Measurements from ENCODE around the gene POR. TPM values are rescaled to one million over a fixed set of nuclear protein-coding genes. Genes with fewer than 3 reads are reported as not detected.
A peak's percentile ranks its signal among the peaks of the same experiment; 100 is the strongest.

Gene POR
- total and polyA plus RNA-seq, 2 of the 8 experiments (the other 6 are each of a cell fraction or from before 2014, with no cell fraction given) = 98.7 to 144 TPM

DNA sequence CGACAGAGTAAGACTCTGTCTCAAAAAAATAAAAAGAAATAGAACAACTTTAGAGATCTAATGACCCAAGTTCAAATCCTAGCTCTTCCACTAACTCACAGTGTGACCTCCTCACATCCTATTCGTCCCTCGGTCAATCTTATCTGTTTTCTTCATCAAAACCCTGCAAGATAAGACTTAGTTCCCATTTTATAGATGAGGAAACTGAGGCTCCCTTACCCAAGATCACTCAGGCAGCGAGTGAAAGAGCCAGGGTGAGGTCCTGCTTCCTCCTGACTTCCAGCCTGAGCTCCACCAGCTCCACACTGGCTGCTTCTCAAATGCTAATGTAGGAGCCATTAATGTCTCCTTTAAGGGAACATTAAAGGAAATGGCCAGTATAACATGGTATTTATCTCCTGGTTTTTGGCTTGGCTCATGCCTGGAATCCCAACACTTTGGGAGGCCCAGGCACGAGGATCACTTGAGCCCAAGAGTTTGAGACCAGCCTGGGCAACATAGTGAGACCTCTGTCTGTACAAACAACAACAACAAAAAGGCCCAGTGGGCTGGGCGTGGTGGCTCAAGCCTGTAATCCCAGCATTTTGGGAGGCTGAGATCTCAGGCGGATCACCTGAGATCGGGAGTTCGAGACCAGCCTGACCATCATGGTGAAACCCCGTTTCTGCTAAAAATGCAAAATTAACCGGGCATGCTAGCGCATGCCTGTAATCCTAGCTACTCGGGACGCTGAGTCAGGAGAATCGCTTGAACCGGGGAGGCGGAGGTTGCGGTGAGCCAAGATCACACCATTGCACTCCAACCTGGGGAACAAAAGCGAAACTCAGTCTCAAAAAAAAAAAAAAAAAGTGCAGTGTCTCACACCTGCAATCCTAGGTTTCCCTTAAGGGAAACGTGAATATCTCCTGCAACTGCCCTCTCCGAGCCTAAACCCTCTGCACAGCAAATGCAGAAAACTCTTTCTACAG lies 39.6 kb upstream of the POR start:
- H3K14ac ChIP-seq (ENCODE audit: insufficient read length) = no peak overlapping the region
- H2BK120ac ChIP-seq (replicated peaks; ENCODE audit: low read depth, low read length) = no peak overlapping the region
- no peak overlapping the region for H3K23ac ChIP-seq (ENCODE audit: insufficient read length)
- H3K9me3 ChIP-seq (ENCODE audit: insufficient read depth in 2 of 2, low read depth in 1 of 2, low read length in 1 of 2) = no peaks in the 10 kb centered on the region
- peaks cover 11% of the 10 kb centered on the region for H3K23me2 ChIP-seq (ENCODE audit: low read depth, low read length)
- FAIRE-seq (no peak), DNase-seq (ENCODE audit: low read depth in 1 of 2, low spot score in 2 of 2) (no peak)
- POLR2A ChIA-PET (ENCODE audit: partially characterized antibody) = interaction anchor here (0.7 kb wide), 1 partner anchor 158 kb away, joined by 3 read pairs; no protein-coding TSS in a partner anchor
- H3K27ac ChIP-seq (ENCODE audit: low read depth, low read length) = no peak overlapping the region
- H2BK20ac ChIP-seq (ENCODE audit: low read length) = 0 out of 2 replicates have a peak overlapping the region, but pooled peaks have one; percentile 23
- no peak overlapping the region for H3K9ac ChIP-seq (replicated peaks in 1 of 4; ENCODE audit: extremely low read depth in 1 of 4, low read depth in 3 of 4, low read length in 3 of 4)
- H2BK5ac ChIP-seq (ENCODE audit: low read depth, low read length) = no peak overlapping the region; the same call in 1 of the 2 replicates
- H3K4ac ChIP-seq (replicated peaks; ENCODE audit: insufficient read length, low read depth, low read length) = no peak overlapping the region
- H3K4me2 ChIP-seq (ENCODE audit: insufficient read depth in 1 of 2, low read depth in 2 of 2, low read length in 2 of 2) = no peak overlapping the region
- H4K91ac ChIP-seq (replicated peaks; ENCODE audit: insufficient read length, low read length) = no peak overlapping the region
- no peak overlapping the region for H4K8ac ChIP-seq (ENCODE audit: extremely low read depth, insufficient read depth, low read length)
- peaks cover 0 to 4% (median under 1%) of the 10 kb centered on the region in 4 experiments; a peak in 1 of 7 replicates for H3K27me3 ChIP-seq (replicated peaks in 1 of 4; ENCODE audit: control insufficient read depth in 3 of 4, extremely low read depth in 1 of 4, insufficient read depth in 3 of 4, low read length in 3 of 4)
- no peak overlapping the region for H3K56ac ChIP-seq (replicated peaks; ENCODE audit: insufficient read length, low read depth, low read length)
- peaks cover 0 to 2% (median 0%) of the 10 kb centered on the region in 4 experiments; a peak in 1 of 8 replicates for H3K36me3 ChIP-seq (ENCODE audit: control insufficient read depth in 2 of 4, insufficient read depth in 4 of 4, low read length in 3 of 4)
- H3K79me2 ChIP-seq (ENCODE audit: control insufficient read depth in 1 of 2, insufficient read depth in 2 of 2, low read length in 2 of 2) = peaks cover 0 to 13% of the 10 kb centered on the region in 2 experiments; a peak in 2 of 4 replicates
- H3K18ac ChIP-seq (ENCODE audit: extremely low read depth, low read length) = no peak overlapping the region
- no peak overlapping the region for H2AK5ac ChIP-seq (ENCODE audit: low read depth, low read length)
- H3K79me1 ChIP-seq (ENCODE audit: low read depth, low read length) = no peaks in the 10 kb centered on the region; the same call in 1 of the 2 replicates
- WGBS, 2 experiments (ENCODE audit: extremely low coverage in 1 of 2, insufficient coverage in 1 of 2, insufficient read length in 1 of 2, insufficient replicate concordance in 2 of 2, low coverage in 1 of 2, low lambda C conversion rate in 2 of 2, missing lambda C conversion rate in 1 of 2) = 88% methylated on average over 18 of the region's 21 CpGs; no CpG with 5 or more reads in 1 of the 2 experiments
- H2BK15ac ChIP-seq (ENCODE audit: low read length) = no peak overlapping the region
- CTCF ChIA-PET (ENCODE audit: partially characterized antibody) = interaction anchor here (0.6 to 2.1 kb wide), 4 partner anchors 9 to 277 kb away, joined by 3 to 12 read pairs (median 3); no protein-coding TSS in a partner anchor
- no peak overlapping the region for H2BK12ac ChIP-seq (ENCODE audit: low read depth, low read length)
- no peak overlapping the region for H3K4me3 ChIP-seq (ENCODE audit: extremely low read depth in 1 of 4, insufficient read depth in 2 of 4, low read depth in 3 of 4, low read length in 4 of 4)
- H4K20me1 ChIP-seq (replicated peaks in 1 of 2; ENCODE audit: control insufficient read depth in 1 of 2, insufficient read depth in 2 of 2, low read length in 2 of 2) = peaks cover 0 to 3% of the 10 kb centered on the region in 2 experiments
- H3K4me1 ChIP-seq (replicated peaks in 1 of 4; ENCODE audit: control insufficient read depth in 3 of 4, insufficient read depth in 4 of 4, low read length in 3 of 4) = peaks cover 5 to 10% (median 6%) of the 10 kb centered on the region in 4 experiments; a peak in 6 of 7 replicates
- no peak overlapping the region for H2AFZ ChIP-seq (ENCODE audit: low read length)
- no peak overlapping the region for H4K5ac ChIP-seq (ENCODE audit: insufficient read length, low read depth, low read length)
- TF ChIP-seq SUZ12 (IDR thresholded peaks at IDR 0.05; ENCODE audit: low read length) (no peak), BACH1 (IDR thresholded peaks at IDR 0.05; ENCODE audit: low read length) (no peak), SP2 (IDR thresholded peaks at IDR 0.05; ENCODE audit: low read length) (no peak), KDM1A (IDR thresholded peaks at IDR 0.05; ENCODE audit: borderline replicate concordance, low read length) (peak; percentile 85; the same call in 1 of the 2 replicates), HDAC2 (IDR thresholded peaks at IDR 0.05; ENCODE audit: borderline replicate concordance in 1 of 2, low read depth in 2 of 2, low read length in 2 of 2) (0 out of 4 replicates have a peak, but pooled peaks of 1 of the 2 experiments have one; percentile 30), SAP30 (IDR thresholded peaks at IDR 0.05; ENCODE audit: insufficient read depth, insufficient replicate concordance, low read length) (no peak), MAFK (IDR thresholded peaks at IDR 0.05; ENCODE audit: low read depth, low read length) (0 out of 2 replicates have a peak, but pooled peaks have one; percentile 5), NANOG (IDR thresholded peaks at IDR 0.05; ENCODE audit: insufficient read depth, low read depth, low read length, poor library complexity, severe bottlenecking) (no peak)
- TF ChIP-seq, protein P1, sequence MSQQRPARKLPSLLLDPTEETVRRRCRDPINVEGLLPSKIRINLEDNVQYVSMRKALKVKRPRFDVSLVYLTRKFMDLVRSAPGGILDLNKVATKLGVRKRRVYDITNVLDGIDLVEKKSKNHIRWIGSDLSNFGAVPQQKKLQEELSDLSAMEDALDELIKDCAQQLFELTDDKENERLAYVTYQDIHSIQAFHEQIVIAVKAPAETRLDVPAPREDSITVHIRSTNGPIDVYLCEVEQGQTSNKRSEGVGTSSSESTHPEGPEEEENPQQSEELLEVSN (IDR thresholded peaks at IDR 0.05) = no peak
